Astrocyte (in vitro differentiated cells and primary cell): ENCODE data around the gene PIP4K2B.

Source experiments
- CTCF ChIP-seq: IDR thresholded peaks from 2 replicates; pipeline ENCODE4 v1.5.1; 2011; ENCODE audit warnings: low read depth, mild to moderate bottlenecking, inconsistent platforms, low read length, moderate library complexity; ENCODE audit not compliant: insufficient read depth
- EZH2 ChIP-seq: IDR thresholded peaks from 2 replicates; pipeline ENCODE4 v1.6.1; 2012; ENCODE audit warnings: mild to moderate bottlenecking, low read length, inconsistent platforms; ENCODE audit not compliant: insufficient read depth

- TF ChIP-seq CTCF (no peak), EZH2 (no peak)
Observed at GRCh38 chr17:38751808-38752307, 47.5 kb downstream of the PIP4K2B start.
